Thyroid gland (tissue), 4 donors: ENCODE results near the gene DOCK9. TPM values are rescaled to one million over a fixed set of nuclear protein-coding genes. Genes with fewer than 3 reads are reported as not detected.
"Not testable (repeated sequence)": the region's sequence is repeated elsewhere in the genome, so short reads cannot be mapped to it uniquely, and the experiment has no call there.

Source experiments
- DNase-seq, 2 donors: peaks; one replicate each; pipeline ENCODE4 v3.0.0-alpha.2; 2019
- H3K27ac ChIP-seq, 3 donors: fragments of 200-600 bp; sonication (generic); 1 replicate in 2 of 3; 2 replicates in 1 of 3; pipeline ENCODE4 v1.5.1; 2016 to 2019; ENCODE audit warnings: mild to moderate bottlenecking in 1 of 3, moderate library complexity in 1 of 3
- H3K27me3 ChIP-seq: fragments of 200-600 bp; sonication (generic); one replicate; pipeline ENCODE4 v1.5.1; 2019
- H3K36me3 ChIP-seq, 2 donors: fragments of 200-600 bp; sonication (generic); one replicate each; pipeline ENCODE4 v1.5.1; 2016 to 2019
- H3K4me1 ChIP-seq, 2 donors: fragments of 200-600 bp; sonication (generic); one replicate each; pipeline ENCODE4 v1.5.1; 2017 to 2019
- H3K4me3 ChIP-seq, 3 donors: fragments of 200-600 bp; sonication (generic); replicated peaks in 1 of 3; 1 replicate in 2 of 3; 2 replicates in 1 of 3; pipeline ENCODE4 v1.5.1; 2016; ENCODE audit warnings: mild to moderate bottlenecking in 1 of 3
- H3K9me3 ChIP-seq: fragments of 200-600 bp; sonication (generic); one replicate; pipeline ENCODE4 v1.5.1; 2017
- CTCF ChIP-seq, 6 experiments: fragments of 200-600 bp in 3 of 6; fragments of 450-650 bp in 3 of 6; sonication (generic) in 3 of 6; IDR thresholded peaks; one replicate each; pipeline ENCODE4 v1.5.1; 2016 to 2019; ENCODE audit warnings: antibody characterized with exemption in 6 of 6, mild to moderate bottlenecking in 2 of 6, inconsistent platforms in 1 of 6, moderate library complexity in 1 of 6
- POLR2A ChIP-seq, 2 donors: fragments of 450-650 bp; IDR thresholded peaks; one replicate each; pipeline ENCODE4 v1.6.1; 2017; ENCODE audit warnings: antibody characterized with exemption in 2 of 2, mild to moderate bottlenecking in 2 of 2, moderate library complexity in 1 of 2
- WGBS, 2 donors: methylation state at CpG; one replicate each; pipeline ENCODE4 v1.1.5; 2017; 5-methylcytosine and 5-hydroxymethylcytosine counted together
- intact Hi-C: fragments of 100-400 bp; cut with DNase I; formaldehyde crosslinking; loops from one replicate; pipeline ENCODE4 v1.15.1; 2023
- total RNA-seq, 4 donors: library from RNA; depleted of rRNA; stranded (reverse); fragments of >200 nt; gene quantifications; one replicate each; pipeline ENCODE4 v1.2.3, GENCODE V29; 2016

The DOCK9 gene
- total RNA-seq, 4 donors from 2014 or later: 126 to 240 (median 160) TPM

GRCh38 chr13:98897706-98898105 lies 80.2 kb downstream of the DOCK9 start:
- peaks cover 7% of the 10 kb centered on the region in 2 donors for H3K4me1 ChIP-seq
- no peak for DNase-seq
- H3K27me3 ChIP-seq: no peaks in the 10 kb centered on the region
- no peaks in the 10 kb centered on the region for H3K9me3 ChIP-seq
- peaks cover 4 to 23% of the 10 kb centered on the region in 2 donors for H3K36me3 ChIP-seq
- TF ChIP-seq CTCF (IDR thresholded peaks at IDR 0.05): no peak
- no peak for TF ChIP-seq POLR2A (IDR thresholded peaks at IDR 0.05)
- WGBS, 2 donors: 83 to 95% methylated on average over 1 of the region's 1 CpG
- intact Hi-C loops: no loop called here
- H3K27ac ChIP-seq: no peak overlapping the region
- H3K4me3 ChIP-seq: no peak overlapping the region

- Histone ChIP-seq H3K27me3 (no peaks in the 10 kb centered on the region), H3K36me3 (peaks cover 0 to 17% of the 10 kb centered on the region in 2 donors), H3K4me3 (no peak overlapping the region), H3K27ac (no peak overlapping the region), H3K4me1 (peaks cover 7% of the 10 kb centered on the region in 2 donors), H3K9me3 (no peaks in the 10 kb centered on the region)
- 78 to 81% methylated on average over 2 of the region's 2 CpGs for WGBS, 2 donors
- intact Hi-C loops: no loop called here
- DNase-seq: no peak
- TF ChIP-seq CTCF (IDR thresholded peaks at IDR 0.05) (no peak), POLR2A (IDR thresholded peaks at IDR 0.05) (no peak)
These were observed 81.1 kb downstream of the DOCK9 start for GRCh38 chr13:98896868-98897144.

- Histone ChIP-seq H3K27ac (no peak overlapping the region), H3K9me3 (no peaks in the 10 kb centered on the region), H3K4me3 (no peak overlapping the region), H3K27me3 (no peaks in the 10 kb centered on the region), H3K4me1 (peaks cover 7% of the 10 kb centered on the region in 2 donors), H3K36me3 (peaks cover 0 to 17% of the 10 kb centered on the region in 2 donors)
- TF ChIP-seq CTCF (IDR thresholded peaks at IDR 0.05): no peak
- no peak for TF ChIP-seq POLR2A (IDR thresholded peaks at IDR 0.05)
- DNase-seq: no peak
- 89 to 92% methylated on average over 9 of the region's 9 CpGs for WGBS, 2 donors
- intact Hi-C loops: no loop called here
These were observed 81.6 kb downstream of the DOCK9 start for GRCh38 chr13:98896083-98896867.

- DNase-seq, intact Hi-C loops, H3K4me1 ChIP-seq, H3K27me3 ChIP-seq, H3K9me3 ChIP-seq, H3K4me3 ChIP-seq, H3K27ac ChIP-seq: not testable (repeated sequence)
- peaks cover 0 to 17% of the 10 kb centered on the region in 2 donors for H3K36me3 ChIP-seq
- 95 to 96% methylated on average over 8 of the region's 8 CpGs for WGBS, 2 donors
These were observed 83.0 kb downstream of the DOCK9 start for GRCh38 chr13:98894814-98895213.

- H3K27me3 ChIP-seq: no peaks in the 10 kb centered on the region
- WGBS, 2 donors: 74 to 82% methylated on average over 5 of the region's 5 CpGs
- no peak for DNase-seq
- TF ChIP-seq CTCF (IDR thresholded peaks at IDR 0.05): no peak
- no peak for TF ChIP-seq POLR2A (IDR thresholded peaks at IDR 0.05)
- H3K36me3 ChIP-seq: peaks cover 0 to 13% of the 10 kb centered on the region in 2 donors
- no peak overlapping the region for H3K27ac ChIP-seq
- intact Hi-C loops: no loop called here
- H3K9me3 ChIP-seq: no peaks in the 10 kb centered on the region
- peaks cover 7% of the 10 kb centered on the region in 2 donors for H3K4me1 ChIP-seq
- no peak overlapping the region for H3K4me3 ChIP-seq
These were observed 84.5 kb downstream of the DOCK9 start for GRCh38 chr13:98893371-98893770.
